Sigmoid colon (tissue), 3 donors: ENCODE measurements around the gene TSPAN14.

ENCODE experiments used
- POLR2A ChIP-seq, 2 donors: fragments of 450-650 bp; IDR thresholded peaks; one replicate each; pipeline ENCODE4 v1.6.1; 2016; ENCODE audit warnings: antibody characterized with exemption in 2 of 2, mild to moderate bottlenecking in 2 of 2, moderate library complexity in 2 of 2
- TF ChIP-seq, protein P1 (sequence below), 4 experiments: fragments of 450-650 bp in 3 of 4; fragments of 200-600 bp in 1 of 4; IDR thresholded peaks; one replicate each; pipeline ENCODE4 v1.5.1; 2016 to 2019; ENCODE audit warnings: antibody characterized with exemption in 4 of 4, mild to moderate bottlenecking in 3 of 4, moderate library complexity in 2 of 4

DNA sequence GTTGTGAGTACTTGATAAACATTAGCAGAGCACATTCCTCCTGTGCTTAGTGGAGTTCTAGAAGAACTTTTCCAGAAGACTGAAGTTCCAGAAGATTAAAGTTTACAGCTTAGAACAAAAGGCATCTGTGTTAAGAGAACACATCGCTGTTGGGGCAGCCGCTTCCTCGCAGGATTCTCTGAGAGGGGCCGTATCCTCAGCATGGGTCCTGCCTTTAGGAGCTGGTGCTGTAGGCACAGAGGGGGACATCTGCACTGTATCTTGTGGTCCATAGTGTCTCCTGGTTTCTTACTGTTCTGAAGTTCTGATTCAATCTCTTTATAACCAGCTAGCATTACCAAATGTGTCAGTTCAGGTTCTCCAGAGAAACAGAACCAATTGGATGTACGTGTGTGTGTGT, 99.9 kb downstream of the TSPAN14 start:
- TF ChIP-seq POLR2A (IDR thresholded peaks at IDR 0.05) = no peak
- TF ChIP-seq, protein P1, sequence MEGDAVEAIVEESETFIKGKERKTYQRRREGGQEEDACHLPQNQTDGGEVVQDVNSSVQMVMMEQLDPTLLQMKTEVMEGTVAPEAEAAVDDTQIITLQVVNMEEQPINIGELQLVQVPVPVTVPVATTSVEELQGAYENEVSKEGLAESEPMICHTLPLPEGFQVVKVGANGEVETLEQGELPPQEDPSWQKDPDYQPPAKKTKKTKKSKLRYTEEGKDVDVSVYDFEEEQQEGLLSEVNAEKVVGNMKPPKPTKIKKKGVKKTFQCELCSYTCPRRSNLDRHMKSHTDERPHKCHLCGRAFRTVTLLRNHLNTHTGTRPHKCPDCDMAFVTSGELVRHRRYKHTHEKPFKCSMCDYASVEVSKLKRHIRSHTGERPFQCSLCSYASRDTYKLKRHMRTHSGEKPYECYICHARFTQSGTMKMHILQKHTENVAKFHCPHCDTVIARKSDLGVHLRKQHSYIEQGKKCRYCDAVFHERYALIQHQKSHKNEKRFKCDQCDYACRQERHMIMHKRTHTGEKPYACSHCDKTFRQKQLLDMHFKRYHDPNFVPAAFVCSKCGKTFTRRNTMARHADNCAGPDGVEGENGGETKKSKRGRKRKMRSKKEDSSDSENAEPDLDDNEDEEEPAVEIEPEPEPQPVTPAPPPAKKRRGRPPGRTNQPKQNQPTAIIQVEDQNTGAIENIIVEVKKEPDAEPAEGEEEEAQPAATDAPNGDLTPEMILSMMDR (IDR thresholded peaks at IDR 0.05) = no peak
